ENCODE results near the gene LYST. TPM values are rescaled to one million over a fixed set of nuclear protein-coding genes. Genes with fewer than 3 reads are reported as not detected.

The LYST gene
- total and polyA plus RNA-seq, 2 of the 8 experiments (the other 6 are each of a cell fraction or from before 2014, with no cell fraction given) = 0.29 to 0.58 TPM

DNA sequence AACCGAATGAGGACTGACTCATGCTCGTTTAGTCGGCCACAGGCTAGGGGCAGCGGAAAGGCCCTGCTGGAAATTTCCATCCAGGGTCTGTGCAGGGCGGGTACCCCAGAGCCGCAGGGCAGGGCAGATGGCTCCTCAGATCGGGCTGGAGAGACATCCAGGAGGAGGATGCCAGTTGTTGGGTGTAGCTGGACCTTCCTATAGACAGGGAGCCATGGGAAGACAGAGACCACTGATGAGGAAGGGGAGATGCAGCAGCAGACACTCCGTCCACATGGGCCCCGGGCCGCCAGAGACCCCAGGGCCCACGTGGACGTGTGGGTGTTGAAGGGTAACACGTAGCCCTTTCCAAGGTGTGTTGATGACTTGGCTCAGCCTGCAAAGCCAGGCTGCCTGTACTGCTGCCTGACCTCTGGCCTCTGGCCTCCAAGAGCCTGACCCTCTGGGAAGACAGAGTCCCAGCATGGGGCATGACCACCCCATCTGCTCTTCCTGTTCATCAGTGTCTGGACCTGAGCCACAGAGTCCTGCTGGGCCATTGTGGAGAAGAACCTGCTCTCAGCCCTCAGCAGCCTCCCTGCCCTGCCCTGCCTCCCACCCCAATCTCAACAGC lies 221.9 kb downstream of the LYST start:
- CTCF ChIA-PET (ENCODE audit: partially characterized antibody) = interaction anchor here (2.0 kb wide), 1 partner anchor 87 kb away, joined by 6 read pairs; no protein-coding TSS in a partner anchor
- H2AK5ac ChIP-seq (ENCODE audit: low read depth, low read length) = peak overlapping the region; percentile 76; the same call in 1 of the 2 replicates
- H3K79me1 ChIP-seq (ENCODE audit: low read depth, low read length) = no peaks in the 10 kb centered on the region; the same call in 1 of the 2 replicates
- peak overlapping the region; percentile 97; the same call in 1 of the 2 replicates for H2BK12ac ChIP-seq (ENCODE audit: low read depth, low read length)
- peaks cover 0 to 76% of the 10 kb centered on the region in 2 experiments; a peak in 3 of 4 replicates for H3K79me2 ChIP-seq (ENCODE audit: control insufficient read depth in 1 of 2, insufficient read depth in 2 of 2, low read length in 2 of 2)
- H3K56ac ChIP-seq (replicated peaks; ENCODE audit: insufficient read length, low read depth, low read length) = no peak overlapping the region
- H2AFZ ChIP-seq (ENCODE audit: low read length) = no peak overlapping the region
- no peak overlapping the region for H3K14ac ChIP-seq (ENCODE audit: insufficient read length)
- H2BK20ac ChIP-seq (ENCODE audit: low read length) = 0 out of 2 replicates have a peak overlapping the region, but pooled peaks have one; percentile 55
- no peak overlapping the region for H3K27ac ChIP-seq (ENCODE audit: low read depth, low read length)
- H3K23me2 ChIP-seq (ENCODE audit: low read depth, low read length) = peaks cover 13% of the 10 kb centered on the region; the same call in 1 of the 2 replicates
- no peak overlapping the region for H4K8ac ChIP-seq (ENCODE audit: extremely low read depth, insufficient read depth, low read length)
- H3K9ac ChIP-seq (replicated peaks in 1 of 4; ENCODE audit: extremely low read depth in 1 of 4, low read depth in 3 of 4, low read length in 3 of 4) = no peak overlapping the region
- no peak overlapping the region for H3K4ac ChIP-seq (replicated peaks; ENCODE audit: insufficient read length, low read depth, low read length)
- no peak overlapping the region for H2BK120ac ChIP-seq (replicated peaks; ENCODE audit: low read depth, low read length)
- H3K27me3 ChIP-seq (replicated peaks in 1 of 4; ENCODE audit: control insufficient read depth in 3 of 4, extremely low read depth in 1 of 4, insufficient read depth in 3 of 4, low read length in 3 of 4) = no peaks in the 10 kb centered on the region
- peaks cover 9 to 10% of the 10 kb centered on the region in 2 experiments for H4K20me1 ChIP-seq (replicated peaks in 1 of 2; ENCODE audit: control insufficient read depth in 1 of 2, insufficient read depth in 2 of 2, low read length in 2 of 2)
- WGBS, 2 experiments (ENCODE audit: extremely low coverage in 1 of 2, insufficient coverage in 1 of 2, insufficient read length in 1 of 2, insufficient replicate concordance in 2 of 2, low coverage in 1 of 2, low lambda C conversion rate in 2 of 2, missing lambda C conversion rate in 1 of 2) = 89% methylated on average over 13 of the region's 13 CpGs; no CpG with 5 or more reads in 1 of the 2 experiments
- peaks cover 18 to 52% (median 30%) of the 10 kb centered on the region in 4 experiments for H3K4me1 ChIP-seq (replicated peaks in 1 of 4; ENCODE audit: control insufficient read depth in 3 of 4, insufficient read depth in 4 of 4, low read length in 3 of 4)
- no peak for TF ChIP-seq POU5F1 (IDR thresholded peaks at IDR 0.05; ENCODE audit: low read depth, low read length)
- TF ChIP-seq, protein P1, sequence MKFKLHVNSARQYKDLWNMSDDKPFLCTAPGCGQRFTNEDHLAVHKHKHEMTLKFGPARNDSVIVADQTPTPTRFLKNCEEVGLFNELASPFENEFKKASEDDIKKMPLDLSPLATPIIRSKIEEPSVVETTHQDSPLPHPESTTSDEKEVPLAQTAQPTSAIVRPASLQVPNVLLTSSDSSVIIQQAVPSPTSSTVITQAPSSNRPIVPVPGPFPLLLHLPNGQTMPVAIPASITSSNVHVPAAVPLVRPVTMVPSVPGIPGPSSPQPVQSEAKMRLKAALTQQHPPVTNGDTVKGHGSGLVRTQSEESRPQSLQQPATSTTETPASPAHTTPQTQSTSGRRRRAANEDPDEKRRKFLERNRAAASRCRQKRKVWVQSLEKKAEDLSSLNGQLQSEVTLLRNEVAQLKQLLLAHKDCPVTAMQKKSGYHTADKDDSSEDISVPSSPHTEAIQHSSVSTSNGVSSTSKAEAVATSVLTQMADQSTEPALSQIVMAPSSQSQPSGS (IDR thresholded peaks at IDR 0.05; ENCODE audit: low read length) = no peak
- H4K5ac ChIP-seq (ENCODE audit: insufficient read length, low read depth, low read length) = no peak overlapping the region
- FAIRE-seq = no peak
- DNase-seq (ENCODE audit: low read depth in 1 of 2, low spot score in 2 of 2) = no peak
- H2BK15ac ChIP-seq (ENCODE audit: low read length) = 0 out of 2 replicates have a peak overlapping the region, but pooled peaks have one; percentile 96
- no peak overlapping the region for H3K4me3 ChIP-seq (ENCODE audit: extremely low read depth in 1 of 4, insufficient read depth in 2 of 4, low read depth in 3 of 4, low read length in 4 of 4)
- POLR2A ChIA-PET (ENCODE audit: partially characterized antibody) = no interaction called here
- H2BK5ac ChIP-seq (ENCODE audit: low read depth, low read length) = peak overlapping the region; percentile 73
- H3K18ac ChIP-seq (ENCODE audit: extremely low read depth, low read length) = peak overlapping the region; percentile 62; the same call in 1 of the 2 replicates
- no peak overlapping the region for H3K23ac ChIP-seq (ENCODE audit: insufficient read length)
- H3K4me2 ChIP-seq (ENCODE audit: insufficient read depth in 1 of 2, low read depth in 2 of 2, low read length in 2 of 2) = no peak overlapping the region
- no peak overlapping the region for H4K91ac ChIP-seq (replicated peaks; ENCODE audit: insufficient read length, low read length)
- no peaks in the 10 kb centered on the region for H3K9me3 ChIP-seq (ENCODE audit: insufficient read depth in 2 of 2, low read depth in 1 of 2, low read length in 1 of 2)
- H3K36me3 ChIP-seq (ENCODE audit: control insufficient read depth in 2 of 4, insufficient read depth in 4 of 4, low read length in 3 of 4) = no peaks in the 10 kb centered on the region

All from H1 (cell line).